Erythroblast (primary cell): ENCODE measurements around the gene C2CD2.

Experiments used
- GATA1 ChIP-seq: IDR thresholded peaks from 2 replicates; pipeline ENCODE4 v1.6.1; 2011; ENCODE audit warnings: low read depth, mild to moderate bottlenecking, control low read depth, low read length, moderate library complexity
- POLR2A ChIP-seq: IDR thresholded peaks from 2 replicates; pipeline ENCODE4 v1.6.1; 2011; ENCODE audit warnings: mild to moderate bottlenecking, low read length

- TF ChIP-seq POLR2A (no peak), GATA1 (no peak)
Observed at GRCh38 chr21:41945982-41946381, 7.8 kb downstream of the C2CD2 start.
